GM18520 (cell line): Measurements from ENCODE around the gene MEI1.

Source experiments
- ATAC-seq: cut with Tn5 transposase; IDR thresholded peaks from one replicate; pipeline ENCODE4 v1.9.1; 2021; ENCODE audit not compliant: unreplicated experiment

The MEI1 gene

GRCh38 chr22:41781507-41781906 lies 82.2 kb downstream of the MEI1 start:
- peak; percentile 5 for ATAC-seq

- ATAC-seq = no peak
Observed at GRCh38 chr22:41782316-41782715, 83.0 kb downstream of the MEI1 start.

- no peak for ATAC-seq
Observed at GRCh38 chr22:41782751-41783150, 83.4 kb downstream of the MEI1 start.

GRCh38 chr22:41787331-41787730 lies 88.0 kb downstream of the MEI1 start:
- no peak for ATAC-seq

- ATAC-seq = no peak
Observed at GRCh38 chr22:41793871-41794270, 94.6 kb downstream of the MEI1 start.

GRCh38 chr22:41798736-41799135 lies 99.4 kb downstream of the MEI1 start:
- no peak for ATAC-seq

GRCh38 chr22:41799486-41800347 lies 100.4 kb downstream of the MEI1 start:
- ATAC-seq = no peak

GRCh38 chr22:41800348-41801146 lies 101.2 kb downstream of the MEI1 start, which contains the start of gene CCDC134:
Gene CCDC134, plus strand, starts transcription at chr22:41800679. Its CDS starts 8,212 bp downstream, at chr22:41808891.
- ATAC-seq = peak; percentile 84

- no peak for ATAC-seq
Observed at GRCh38 chr22:41801147-41801819, 102.0 kb downstream of the MEI1 start.

- no peak for ATAC-seq
Observed at GRCh38 chr22:41801886-41802285, 102.6 kb downstream of the MEI1 start.

GRCh38 chr22:41805639-41806038 lies 106.3 kb downstream of the MEI1 start:
- no peak for ATAC-seq

- ATAC-seq = no peak
Observed at GRCh38 chr22:41808400-41808799, 109.1 kb downstream of the MEI1 start.

GRCh38 chr22:41810022-41810421 lies 110.7 kb downstream of the MEI1 start:
- ATAC-seq = no peak

- no peak for ATAC-seq
Observed at GRCh38 chr22:41812805-41813545, 113.7 kb downstream of the MEI1 start.

GRCh38 chr22:41813726-41814410 lies 114.6 kb downstream of the MEI1 start:
- no peak for ATAC-seq

GRCh38 chr22:41815716-41816115 lies 116.4 kb downstream of the MEI1 start:
- ATAC-seq = no peak

GRCh38 chr22:41816241-41816640 lies 116.9 kb downstream of the MEI1 start:
- no peak for ATAC-seq

- ATAC-seq = no peak
Observed at GRCh38 chr22:41816871-41817270, 117.6 kb downstream of the MEI1 start.

GRCh38 chr22:41818011-41818410 lies 118.7 kb downstream of the MEI1 start:
- no peak for ATAC-seq

- no peak for ATAC-seq
Observed at GRCh38 chr22:41818596-41818995, 119.3 kb downstream of the MEI1 start.
